Skeletal muscle satellite cell (primary cell): ENCODE measurements around the gene SERBP1.
A peak's percentile ranks its signal among the peaks of the same experiment; 100 is the strongest.
"Not testable (repeated sequence)": the region's sequence is repeated elsewhere in the genome, so short reads cannot be mapped to it uniquely, and the experiment has no call there.

Experiments
- H3K27me3 ChIP-seq: 2 replicates; pipeline ENCODE4 v1.7.0; 2013; ENCODE audit warnings: low read length; ENCODE audit not compliant: control insufficient read depth, insufficient read depth
- H3K36me3 ChIP-seq: 2 replicates; pipeline ENCODE4 v1.7.0; 2013; ENCODE audit warnings: mild to moderate bottlenecking, control low read depth, low read length; ENCODE audit not compliant: insufficient read depth
- H3K4me1 ChIP-seq: 2 replicates; pipeline ENCODE4 v1.7.0; 2013; ENCODE audit warnings: low read length; ENCODE audit not compliant: control insufficient read depth, insufficient read depth
- H3K4me2 ChIP-seq: 2 replicates; pipeline ENCODE4 v1.7.0; 2013; ENCODE audit warnings: mild to moderate bottlenecking, low read length
- H3K4me3 ChIP-seq: 2 replicates; pipeline ENCODE4 v1.7.0; 2013; ENCODE audit warnings: low read length
- H3K9ac ChIP-seq: 2 replicates; pipeline ENCODE4 v1.7.0; 2013; ENCODE audit warnings: mild to moderate bottlenecking, low read depth, low read length, moderate library complexity
- H3K9me3 ChIP-seq: replicated peaks from 2 replicates; pipeline ENCODE4 v1.7.0; 2013; ENCODE audit warnings: mild to moderate bottlenecking, control low read depth, low read length

The SERBP1 gene

GRCh38 chr1:67401443-67401842 is 28.8 kb downstream of the SERBP1 start:
- no peak overlapping the region for H3K4me3 ChIP-seq

DNA sequence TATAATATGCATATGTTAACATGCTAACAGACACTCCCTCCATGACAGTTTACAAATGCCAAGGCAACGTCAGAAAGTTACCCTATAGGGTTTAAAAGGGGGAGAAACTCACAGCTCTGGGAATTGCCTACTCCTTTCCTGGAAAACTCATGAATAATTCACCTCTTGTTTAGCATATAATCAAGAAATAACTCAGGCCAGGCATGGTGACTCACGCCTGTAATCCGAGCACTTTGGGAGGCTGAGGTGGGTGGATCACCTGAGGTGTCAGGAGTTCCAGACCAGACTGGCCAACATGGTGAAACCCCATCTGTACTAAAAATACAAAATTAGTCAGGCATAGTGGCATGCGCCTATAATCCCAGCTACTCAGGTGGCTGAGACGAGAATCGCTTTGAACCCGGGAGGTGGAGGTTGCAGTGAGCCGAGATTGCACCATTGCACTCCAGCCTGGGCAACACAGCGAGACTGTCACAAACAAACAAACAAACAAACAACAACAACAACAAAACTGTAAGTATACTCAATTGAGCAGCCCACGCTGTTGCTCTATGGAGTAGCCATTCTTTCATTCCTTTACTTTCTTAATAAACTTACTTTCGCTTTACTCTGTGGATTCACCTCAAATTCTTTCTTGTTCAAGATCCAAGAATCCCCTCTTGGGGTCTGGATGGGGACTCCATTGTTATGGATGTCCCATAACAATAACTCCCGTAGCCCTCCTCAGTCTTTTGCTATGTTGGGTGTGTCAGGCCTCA is 30.0 kb downstream of the SERBP1 start:
- not testable (repeated sequence) for H3K4me1 ChIP-seq, H3K27me3 ChIP-seq, H3K4me2 ChIP-seq, H3K4me3 ChIP-seq, H3K36me3 ChIP-seq, H3K9me3 ChIP-seq, H3K9ac ChIP-seq

More at GRCh38 chr1:67401443-67401842, 28.8 kb downstream of the SERBP1 start:
- H3K27me3 ChIP-seq, result no peaks in the 10 kb centered on the region
- H3K9ac ChIP-seq, result no peak overlapping the region
- H3K9me3 ChIP-seq, result no peaks in the 10 kb centered on the region
- peaks cover 17% of the 10 kb centered on the region for H3K36me3 ChIP-seq
- no peak overlapping the region for H3K4me2 ChIP-seq
- H3K4me1 ChIP-seq, result peaks cover 4% of the 10 kb centered on the region

DNA sequence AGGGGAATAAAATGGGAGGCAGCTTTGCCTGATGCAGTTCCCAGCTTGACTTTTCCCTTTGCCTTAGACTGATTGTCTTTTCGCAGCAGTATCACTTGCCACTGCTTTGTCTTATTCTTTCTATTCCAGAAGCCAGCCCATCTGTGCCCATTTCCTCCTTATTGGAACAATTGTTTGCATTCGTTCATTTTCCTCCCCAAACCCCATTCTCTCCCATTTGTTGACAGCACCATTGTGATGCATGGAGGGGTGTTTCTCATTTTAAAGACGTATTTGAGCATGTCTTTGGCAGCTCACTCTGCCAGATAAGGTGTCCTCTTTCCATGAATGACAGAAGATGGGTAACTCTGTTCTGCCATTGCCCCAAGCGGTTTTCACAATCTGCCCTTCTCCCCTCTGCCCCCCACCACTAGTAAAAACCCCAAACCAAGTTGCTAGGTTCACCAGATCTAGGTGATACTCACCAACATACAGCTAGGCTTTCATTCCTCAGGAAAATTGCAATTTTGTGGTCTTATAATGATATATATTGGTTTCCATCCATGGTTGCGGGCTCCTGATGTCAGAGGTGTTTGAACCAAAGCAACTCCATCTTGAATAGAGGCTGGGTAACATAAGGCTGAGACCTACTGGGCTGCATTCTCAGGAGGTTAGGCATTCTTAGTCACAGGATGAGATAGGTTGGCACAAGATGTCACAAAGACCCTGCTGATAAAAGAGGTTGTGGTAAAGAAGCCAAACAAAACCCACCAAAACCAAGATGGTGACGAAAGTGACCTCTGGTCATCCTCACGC is 30.8 kb downstream of the SERBP1 start:
- H3K36me3 ChIP-seq, result peaks cover 3% of the 10 kb centered on the region
- no peak overlapping the region for H3K9ac ChIP-seq
- H3K9me3 ChIP-seq, result no peaks in the 10 kb centered on the region
- H3K4me2 ChIP-seq, result no peak overlapping the region
- H3K4me1 ChIP-seq, result peaks cover under 1% of the 10 kb centered on the region
- no peaks in the 10 kb centered on the region for H3K27me3 ChIP-seq
- H3K4me3 ChIP-seq, result no peak overlapping the region

- H3K9ac ChIP-seq, result no peak overlapping the region
- no peak overlapping the region for H3K4me3 ChIP-seq
- H3K27me3 ChIP-seq, result no peaks in the 10 kb centered on the region
- peaks cover 3% of the 10 kb centered on the region for H3K36me3 ChIP-seq
- no peaks in the 10 kb centered on the region for H3K9me3 ChIP-seq
- no peak overlapping the region for H3K4me2 ChIP-seq
- peaks cover 12% of the 10 kb centered on the region for H3K4me1 ChIP-seq
Measured at GRCh38 chr1:67394548-67394947, 35.7 kb downstream of the SERBP1 start.

GRCh38 chr1:67393737-67394136 is 36.5 kb downstream of the SERBP1 start:
- H3K27me3 ChIP-seq, result no peaks in the 10 kb centered on the region
- H3K9me3 ChIP-seq, result no peaks in the 10 kb centered on the region
- peaks cover 12% of the 10 kb centered on the region for H3K4me1 ChIP-seq
- H3K9ac ChIP-seq, result no peak overlapping the region
- no peaks in the 10 kb centered on the region for H3K36me3 ChIP-seq
- no peak overlapping the region for H3K4me2 ChIP-seq
- H3K4me3 ChIP-seq, result no peak overlapping the region

GRCh38 chr1:67393240-67393639 is 37.0 kb downstream of the SERBP1 start:
- H3K9ac ChIP-seq, result no peak overlapping the region
- no peak overlapping the region for H3K4me3 ChIP-seq
- no peaks in the 10 kb centered on the region for H3K36me3 ChIP-seq
- peaks cover 12% of the 10 kb centered on the region for H3K4me1 ChIP-seq
- H3K4me2 ChIP-seq, result no peak overlapping the region
- no peaks in the 10 kb centered on the region for H3K27me3 ChIP-seq
- no peaks in the 10 kb centered on the region for H3K9me3 ChIP-seq

DNA sequence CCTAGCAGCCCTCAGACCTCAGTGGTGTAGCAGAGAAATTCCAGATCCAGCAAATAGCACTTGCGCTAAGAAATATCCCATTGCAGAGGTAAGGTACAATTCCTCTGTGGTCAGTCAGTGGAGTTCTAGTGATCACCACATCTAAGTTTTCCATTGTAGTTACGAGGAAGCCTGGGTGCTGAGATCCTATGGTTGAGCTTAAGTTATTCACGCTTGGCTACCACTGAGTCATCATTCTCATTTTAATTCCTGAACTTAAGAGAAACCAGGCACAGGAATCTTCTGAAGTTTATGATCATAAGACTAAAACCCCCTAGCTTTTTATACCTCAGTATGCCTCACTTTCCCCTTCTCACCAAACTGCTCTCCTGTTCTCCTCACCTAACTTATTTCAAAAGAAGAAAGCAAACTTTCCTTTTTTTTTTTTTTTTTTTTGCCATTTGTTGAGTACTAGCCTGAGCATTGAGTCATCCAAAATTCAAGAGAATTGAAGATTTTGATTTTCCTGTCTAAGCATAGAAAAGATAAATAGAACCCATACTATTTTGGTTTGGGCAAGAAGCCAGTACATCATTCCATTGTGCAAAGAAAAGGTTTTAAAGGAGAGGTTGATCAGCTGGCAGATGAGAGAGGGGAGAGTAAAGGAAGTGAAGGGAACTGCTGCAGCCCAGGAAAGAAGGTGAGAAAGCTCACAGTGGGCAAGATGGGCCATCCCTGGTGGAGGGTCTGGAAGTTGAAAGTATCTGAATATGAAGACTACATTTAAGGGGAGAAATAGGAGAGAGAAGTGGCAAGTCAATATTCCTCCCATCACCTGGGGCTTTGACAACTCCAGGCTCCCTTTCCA is 39.9 kb downstream of the SERBP1 start:
- H3K4me2 ChIP-seq, result peak overlapping the region; percentile 1
- H3K9ac ChIP-seq, result no peak overlapping the region
- H3K36me3 ChIP-seq, result no peaks in the 10 kb centered on the region
- H3K27me3 ChIP-seq, result no peaks in the 10 kb centered on the region
- no peaks in the 10 kb centered on the region for H3K9me3 ChIP-seq
- H3K4me1 ChIP-seq, result peaks cover 12% of the 10 kb centered on the region
- H3K4me3 ChIP-seq, result no peak overlapping the region

GRCh38 chr1:67383999-67384638 is 46.1 kb downstream of the SERBP1 start:
- no peak overlapping the region for H3K9ac ChIP-seq
- H3K36me3 ChIP-seq, result no peaks in the 10 kb centered on the region

DNA sequence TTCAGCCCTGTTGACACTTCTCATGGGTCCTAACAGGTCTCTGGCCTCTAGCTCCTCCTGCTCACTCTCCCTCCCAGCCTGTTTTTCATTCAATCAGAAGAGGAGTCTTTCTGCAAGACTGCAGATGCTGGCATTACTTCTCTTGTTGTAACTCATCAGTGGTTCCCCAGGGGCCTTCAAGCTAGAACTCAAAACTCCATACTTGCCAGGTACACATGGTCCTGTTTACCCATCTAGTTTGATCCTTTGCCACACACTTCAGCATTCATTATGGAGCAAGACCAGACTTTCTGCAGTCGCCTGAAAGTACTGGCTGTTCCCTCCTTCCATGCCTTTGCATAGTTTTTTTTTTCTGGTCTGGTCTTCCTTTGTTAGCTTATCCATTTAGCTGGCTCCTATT is 47.9 kb downstream of the SERBP1 start:
- no peak overlapping the region for H3K4me3 ChIP-seq
- no peaks in the 10 kb centered on the region for H3K27me3 ChIP-seq
- H3K36me3 ChIP-seq, result no peaks in the 10 kb centered on the region
- no peak overlapping the region for H3K4me2 ChIP-seq
- no peaks in the 10 kb centered on the region for H3K4me1 ChIP-seq
- no peaks in the 10 kb centered on the region for H3K9me3 ChIP-seq
- H3K9ac ChIP-seq, result no peak overlapping the region

More at GRCh38 chr1:67383999-67384638, 46.1 kb downstream of the SERBP1 start:
- Histone ChIP-seq H3K27me3 (no peaks in the 10 kb centered on the region), H3K4me2 (no peak overlapping the region), H3K4me3 (no peak overlapping the region), H3K4me1 (no peaks in the 10 kb centered on the region), H3K9me3 (no peaks in the 10 kb centered on the region)

GRCh38 chr1:67381154-67381553 is 49.0 kb downstream of the SERBP1 start:
- H3K36me3 ChIP-seq, result no peaks in the 10 kb centered on the region
- no peaks in the 10 kb centered on the region for H3K9me3 ChIP-seq
- no peak overlapping the region for H3K4me3 ChIP-seq
- no peak overlapping the region for H3K9ac ChIP-seq
- no peaks in the 10 kb centered on the region for H3K4me1 ChIP-seq
- no peak overlapping the region for H3K4me2 ChIP-seq
- H3K27me3 ChIP-seq, result no peaks in the 10 kb centered on the region

GRCh38 chr1:67377253-67377652 is 52.9 kb downstream of the SERBP1 start:
- H3K4me1 ChIP-seq, result no peaks in the 10 kb centered on the region
- no peaks in the 10 kb centered on the region for H3K9me3 ChIP-seq
- no peaks in the 10 kb centered on the region for H3K27me3 ChIP-seq
- H3K4me2 ChIP-seq, result no peak overlapping the region
- no peaks in the 10 kb centered on the region for H3K36me3 ChIP-seq
- H3K4me3 ChIP-seq, result no peak overlapping the region
- H3K9ac ChIP-seq, result no peak overlapping the region
